ENCODE results near the gene INPP5K.

INPP5K gene

DNA sequence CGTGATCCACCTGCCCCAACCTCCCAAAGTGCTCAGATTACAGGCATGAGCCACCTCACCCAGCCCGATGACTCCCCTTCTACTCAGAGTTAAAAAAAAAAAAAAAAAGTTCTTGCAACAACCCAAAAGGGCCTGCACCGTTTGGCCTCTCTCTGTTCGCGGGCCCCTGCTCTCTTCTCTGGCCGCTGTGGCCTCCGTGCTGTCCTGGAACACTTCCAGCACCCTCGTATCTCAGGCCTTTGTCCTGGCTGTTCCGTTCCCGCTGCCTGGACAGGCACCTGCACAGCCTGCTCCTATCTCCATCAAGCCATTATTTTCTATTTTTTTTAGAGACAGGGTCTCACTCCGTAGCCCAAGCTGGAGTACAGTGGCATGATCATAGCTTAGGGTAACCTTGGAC lies 34.7 kb downstream of the INPP5K start:
- TF ChIP-seq, protein P1, sequence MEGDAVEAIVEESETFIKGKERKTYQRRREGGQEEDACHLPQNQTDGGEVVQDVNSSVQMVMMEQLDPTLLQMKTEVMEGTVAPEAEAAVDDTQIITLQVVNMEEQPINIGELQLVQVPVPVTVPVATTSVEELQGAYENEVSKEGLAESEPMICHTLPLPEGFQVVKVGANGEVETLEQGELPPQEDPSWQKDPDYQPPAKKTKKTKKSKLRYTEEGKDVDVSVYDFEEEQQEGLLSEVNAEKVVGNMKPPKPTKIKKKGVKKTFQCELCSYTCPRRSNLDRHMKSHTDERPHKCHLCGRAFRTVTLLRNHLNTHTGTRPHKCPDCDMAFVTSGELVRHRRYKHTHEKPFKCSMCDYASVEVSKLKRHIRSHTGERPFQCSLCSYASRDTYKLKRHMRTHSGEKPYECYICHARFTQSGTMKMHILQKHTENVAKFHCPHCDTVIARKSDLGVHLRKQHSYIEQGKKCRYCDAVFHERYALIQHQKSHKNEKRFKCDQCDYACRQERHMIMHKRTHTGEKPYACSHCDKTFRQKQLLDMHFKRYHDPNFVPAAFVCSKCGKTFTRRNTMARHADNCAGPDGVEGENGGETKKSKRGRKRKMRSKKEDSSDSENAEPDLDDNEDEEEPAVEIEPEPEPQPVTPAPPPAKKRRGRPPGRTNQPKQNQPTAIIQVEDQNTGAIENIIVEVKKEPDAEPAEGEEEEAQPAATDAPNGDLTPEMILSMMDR (IDR thresholded peaks at IDR 0.05; ENCODE audit: low read depth, low read length) = no peak
- no peak for TF ChIP-seq POLR2A (IDR thresholded peaks at IDR 0.05; ENCODE audit: extremely low read depth, insufficient read length)
- TF ChIP-seq, protein P2, sequence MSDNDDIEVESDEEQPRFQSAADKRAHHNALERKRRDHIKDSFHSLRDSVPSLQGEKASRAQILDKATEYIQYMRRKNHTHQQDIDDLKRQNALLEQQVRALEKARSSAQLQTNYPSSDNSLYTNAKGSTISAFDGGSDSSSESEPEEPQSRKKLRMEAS (IDR thresholded peaks at IDR 0.05; ENCODE audit: low read depth, low read length) = no peak
- TF ChIP-seq MYC (IDR thresholded peaks at IDR 0.05; ENCODE audit: low read depth, low read length) = no peak
- H3K4me3 ChIP-seq (ENCODE audit: low read depth, low read length) = no peak overlapping the region
- no peak for DNase-seq (ENCODE audit: low read depth)

DNA sequence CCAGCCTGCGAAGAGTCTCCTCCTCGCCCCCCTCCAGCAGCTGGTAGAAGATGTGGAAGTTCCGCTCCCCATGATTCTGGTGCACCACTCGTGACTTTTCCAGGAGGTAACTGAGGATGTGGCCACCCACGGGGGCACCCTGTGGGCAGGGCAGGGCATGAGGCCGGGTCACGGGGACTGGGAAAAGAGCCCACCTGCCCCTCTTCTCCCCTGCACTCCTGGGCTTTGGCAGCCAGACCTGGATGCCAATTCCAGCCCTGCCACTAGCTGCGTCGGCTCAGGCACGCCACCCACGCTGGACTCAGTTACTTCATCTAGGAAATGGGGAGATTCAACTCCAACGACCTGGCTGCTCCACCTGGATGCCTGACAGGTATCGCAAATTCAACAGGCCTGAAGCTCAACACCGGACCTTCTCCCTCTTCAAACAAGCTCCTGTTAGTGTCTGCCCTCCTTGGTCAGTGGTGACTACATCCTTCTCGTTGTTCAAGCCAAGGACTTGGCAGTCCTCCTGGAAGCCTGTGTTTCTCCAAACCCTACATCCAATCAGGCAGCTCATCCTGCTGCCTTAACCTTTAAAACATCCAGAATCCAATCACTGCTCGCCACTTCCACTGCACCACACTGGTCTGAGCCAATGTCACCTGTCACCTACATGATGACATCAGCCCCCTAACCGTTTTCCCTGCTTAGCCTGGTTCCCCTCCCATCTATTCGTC lies 35.5 kb downstream of the INPP5K start:
- no peak for TF ChIP-seq MYC (IDR thresholded peaks at IDR 0.05; ENCODE audit: low read depth, low read length)
- TF ChIP-seq, protein P2 (IDR thresholded peaks at IDR 0.05; ENCODE audit: low read depth, low read length) = no peak
- TF ChIP-seq POLR2A (IDR thresholded peaks at IDR 0.05; ENCODE audit: extremely low read depth, insufficient read length) = no peak
- TF ChIP-seq, protein P1 (IDR thresholded peaks at IDR 0.05; ENCODE audit: low read depth, low read length) = no peak
- H3K4me3 ChIP-seq (ENCODE audit: low read depth, low read length) = no peak overlapping the region
- no peak for DNase-seq (ENCODE audit: low read depth)

DNA sequence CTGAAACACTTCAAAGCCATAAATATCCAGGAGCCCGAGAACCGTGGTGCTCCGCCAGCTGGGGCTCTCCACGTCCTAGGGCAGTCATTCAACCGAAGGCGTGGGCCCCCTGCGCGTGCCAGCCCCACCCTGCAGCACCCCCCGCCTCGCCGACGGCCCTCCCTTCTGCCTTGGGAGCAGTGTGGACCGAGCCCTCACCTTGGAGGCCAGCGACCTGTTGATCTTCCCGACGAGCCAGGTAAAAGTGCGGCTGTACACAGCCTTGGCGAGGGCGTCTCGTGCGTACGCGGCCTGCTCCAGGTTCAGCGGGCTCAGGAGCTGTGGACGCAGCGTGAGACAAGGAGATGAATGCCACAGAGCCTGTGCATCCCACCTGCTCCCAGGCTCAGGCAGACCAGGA lies 38.0 kb downstream of the INPP5K start:
- TF ChIP-seq POLR2A (IDR thresholded peaks at IDR 0.05; ENCODE audit: extremely low read depth, insufficient read length) (no peak), MYC (IDR thresholded peaks at IDR 0.05; ENCODE audit: low read depth, low read length) (no peak)
- TF ChIP-seq, protein P1 (IDR thresholded peaks at IDR 0.05; ENCODE audit: low read depth, low read length) = no peak
- H3K4me3 ChIP-seq (ENCODE audit: low read depth, low read length) = no peak overlapping the region
- no peak for DNase-seq (ENCODE audit: low read depth)

DNA sequence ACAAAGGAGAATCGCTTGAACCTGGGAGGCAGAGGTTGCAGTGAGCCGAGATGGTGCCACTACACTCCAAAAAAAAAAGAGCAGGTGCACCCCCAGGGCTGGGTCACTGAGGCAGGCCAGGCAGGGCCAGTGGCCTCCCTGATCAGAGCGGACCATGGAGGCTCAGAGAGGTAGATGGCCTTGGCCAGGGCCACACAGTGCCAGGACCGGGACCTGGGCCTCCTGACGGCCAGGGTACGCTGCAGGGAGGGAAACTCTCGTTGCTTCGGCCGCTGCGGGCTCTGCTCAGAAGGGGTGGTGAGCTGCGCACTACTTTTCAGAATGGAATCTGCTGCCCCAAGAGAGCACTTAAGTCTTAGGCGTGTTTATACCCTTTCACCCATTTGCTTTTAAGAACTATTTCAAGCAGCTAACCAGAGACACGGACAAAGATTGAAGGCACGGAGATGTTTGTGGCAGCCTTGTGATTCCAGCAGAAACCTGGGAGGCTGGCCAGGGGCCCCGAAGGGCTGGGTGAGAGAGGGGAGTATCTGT lies 41.0 kb downstream of the INPP5K start:
- no peak for DNase-seq (ENCODE audit: low read depth)
- TF ChIP-seq MYC (IDR thresholded peaks at IDR 0.05; ENCODE audit: low read depth, low read length) (no peak), POLR2A (IDR thresholded peaks at IDR 0.05; ENCODE audit: extremely low read depth, insufficient read length) (no peak)
- TF ChIP-seq, protein P2 (IDR thresholded peaks at IDR 0.05; ENCODE audit: low read depth, low read length) = no peak
- TF ChIP-seq, protein P1 (IDR thresholded peaks at IDR 0.05; ENCODE audit: low read depth, low read length) = no peak

DNA sequence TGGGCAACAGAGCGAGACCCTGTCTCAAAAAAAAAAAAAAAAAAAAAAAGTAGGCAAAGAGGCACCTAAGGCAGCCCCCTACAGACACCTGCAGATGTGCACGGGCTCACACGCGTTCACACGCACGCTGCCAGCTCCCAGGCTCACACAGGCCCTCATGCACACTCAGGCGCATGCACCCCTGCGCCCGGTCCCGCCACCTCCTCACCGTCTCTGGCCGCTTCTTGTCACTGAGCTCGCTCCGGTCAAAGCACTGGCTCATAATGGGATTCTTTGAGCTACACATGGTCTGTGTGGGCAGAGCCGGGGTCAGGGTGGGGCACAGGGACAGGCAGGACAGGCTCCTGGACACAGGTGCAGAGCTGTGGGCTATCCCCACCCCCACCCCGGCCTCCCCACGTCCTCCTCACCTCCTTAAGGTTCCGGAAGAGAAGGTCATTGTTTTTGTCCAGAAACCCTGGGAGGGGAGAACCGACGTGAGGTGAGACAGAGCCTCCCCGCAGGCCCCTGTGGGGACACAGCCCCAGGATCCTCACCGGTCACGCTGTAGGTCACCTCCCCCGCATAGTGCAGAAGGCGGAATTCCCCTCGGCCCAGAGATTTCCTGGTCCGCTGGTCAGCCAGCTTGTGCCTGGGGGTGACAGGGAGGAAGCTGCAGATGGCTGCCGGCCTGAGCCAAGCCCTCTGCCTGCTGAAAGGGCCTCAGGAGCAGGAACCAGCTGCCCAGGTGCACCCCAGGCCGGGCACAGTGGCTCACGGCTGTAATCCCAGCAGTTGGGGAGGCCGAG lies 41.8 kb downstream of the INPP5K start:
- no peak for DNase-seq (ENCODE audit: low read depth)
- H3K4me3 ChIP-seq (ENCODE audit: low read depth, low read length) = no peak overlapping the region
- TF ChIP-seq, protein P2 (IDR thresholded peaks at IDR 0.05; ENCODE audit: low read depth, low read length) = no peak
- TF ChIP-seq POLR2A (IDR thresholded peaks at IDR 0.05; ENCODE audit: extremely low read depth, insufficient read length) = no peak
- TF ChIP-seq, protein P1 (IDR thresholded peaks at IDR 0.05; ENCODE audit: low read depth, low read length) = no peak
- no peak for TF ChIP-seq MYC (IDR thresholded peaks at IDR 0.05; ENCODE audit: low read depth, low read length)

More for the DNA sequence above, 41.0 kb downstream of the INPP5K start:
- no peak overlapping the region for H3K4me3 ChIP-seq (ENCODE audit: low read depth, low read length)

Measured in NB4 (cell line).